HG03439 (cell line): ENCODE data around the gene SCPEP1.
A peak's percentile ranks its signal among the peaks of the same experiment; 100 is the strongest.

Source experiments
- ATAC-seq: cut with Tn5 transposase; IDR thresholded peaks from one replicate; pipeline ENCODE4 v1.9.1; 2021; ENCODE audit warnings: mild to moderate bottlenecking, moderate library complexity; ENCODE audit not compliant: unreplicated experiment

SCPEP1 gene

DNA sequence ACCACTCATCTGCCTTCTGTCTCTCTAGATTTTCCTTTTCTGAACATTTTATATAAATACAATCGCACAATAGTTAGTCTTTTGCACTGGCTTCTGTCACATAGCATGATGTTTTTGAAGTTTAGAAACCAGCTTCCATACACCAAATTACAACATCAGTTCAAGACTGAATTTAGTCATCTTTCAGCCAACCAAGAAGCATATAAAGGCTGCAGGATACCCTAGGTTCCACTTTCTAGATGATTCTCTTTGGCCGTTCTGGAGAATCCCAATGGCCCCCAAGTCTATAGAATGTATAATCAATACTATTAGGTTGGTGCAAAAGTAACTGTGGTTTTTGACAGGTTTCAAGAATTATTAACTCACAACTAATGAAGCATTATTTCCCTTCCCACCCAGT is 19.4 kb downstream of the SCPEP1 start:
- ATAC-seq = no peak

DNA sequence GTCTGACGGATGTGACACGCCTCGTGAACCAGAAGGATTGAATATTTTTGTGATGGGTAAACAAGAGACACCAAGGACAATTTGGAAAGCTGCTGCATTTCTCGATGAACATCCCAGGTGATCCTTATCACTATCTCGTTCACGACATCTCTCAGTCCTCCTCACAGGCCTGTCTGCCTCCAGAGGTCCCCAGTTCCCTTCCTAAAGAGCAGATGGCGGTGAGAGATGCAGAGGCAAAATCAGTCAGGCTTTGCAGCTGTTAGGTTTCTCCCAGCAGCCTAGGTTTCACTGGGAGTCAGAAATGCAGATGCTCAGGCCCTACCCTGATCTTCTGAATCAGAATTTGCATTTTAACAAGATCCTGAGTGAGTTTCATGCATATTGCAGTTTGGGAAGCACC is 23.6 kb downstream of the SCPEP1 start:
- ATAC-seq = no peak

DNA sequence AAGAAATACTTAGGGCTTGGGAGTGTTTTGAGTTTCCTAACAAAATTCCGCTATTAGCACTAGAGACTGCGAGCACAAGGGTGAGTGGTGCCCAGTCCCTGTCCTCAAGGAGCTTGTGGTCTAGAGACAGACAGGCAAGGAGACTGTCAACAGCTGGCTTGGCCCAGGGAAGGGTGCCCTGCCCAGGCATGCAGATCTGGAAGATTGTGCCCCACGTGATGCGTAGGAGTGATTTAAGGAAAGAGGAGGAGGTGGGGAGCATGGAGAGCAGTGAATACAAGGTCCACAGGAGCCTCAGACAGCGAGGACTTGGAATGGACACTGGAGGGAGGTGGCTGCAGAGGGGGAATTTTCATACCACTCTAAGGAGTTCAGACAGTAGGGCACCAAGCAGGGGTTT is 25.0 kb downstream of the SCPEP1 start:
- ATAC-seq = no peak

DNA sequence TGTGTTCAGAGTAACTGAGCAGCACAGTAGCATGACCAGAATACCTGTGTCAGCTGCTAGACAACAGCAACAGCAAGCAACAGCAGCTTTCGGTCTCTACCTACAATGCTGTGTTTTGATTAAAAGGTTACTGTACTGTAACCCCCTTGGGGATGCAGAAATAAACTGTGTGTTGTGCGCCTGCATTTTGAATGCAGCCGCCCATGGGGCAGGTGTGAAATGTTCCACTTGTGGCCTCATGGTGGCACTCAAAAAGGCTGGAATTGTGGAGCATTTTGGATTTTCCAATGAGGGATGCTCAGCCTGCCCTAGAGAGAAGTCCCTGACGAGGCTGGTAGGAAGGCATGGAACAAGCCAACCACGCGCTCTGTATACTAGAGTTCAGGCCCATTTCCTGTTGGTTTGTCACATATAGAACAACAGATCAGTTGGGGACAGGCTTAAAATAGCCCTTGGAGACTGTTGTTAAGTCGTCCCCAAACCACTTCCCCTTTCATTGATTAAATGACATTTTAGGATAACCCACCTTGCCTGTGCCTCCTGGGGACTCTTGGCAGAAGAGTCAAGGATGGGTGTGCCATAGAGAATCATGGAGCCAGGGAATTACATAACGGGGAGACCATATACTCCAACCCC is 27.1 kb downstream of the SCPEP1 start:
- ATAC-seq = peak; percentile 56

DNA sequence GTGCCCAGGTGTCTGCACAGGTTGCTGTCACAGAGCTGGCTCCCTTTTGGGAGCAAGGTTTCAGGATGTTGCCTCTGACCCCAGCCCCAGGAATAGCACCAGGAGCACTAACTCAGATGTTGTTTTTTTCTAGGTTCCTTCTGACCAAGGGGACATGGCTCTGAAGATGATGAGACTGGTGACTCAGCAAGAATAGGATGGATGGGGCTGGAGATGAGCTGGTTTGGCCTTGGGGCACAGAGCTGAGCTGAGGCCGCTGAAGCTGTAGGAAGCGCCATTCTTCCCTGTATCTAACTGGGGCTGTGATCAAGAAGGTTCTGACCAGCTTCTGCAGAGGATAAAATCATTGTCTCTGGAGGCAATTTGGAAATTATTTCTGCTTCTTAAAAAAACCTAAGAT is 28.1 kb downstream of the SCPEP1 start:
- ATAC-seq = no peak

DNA sequence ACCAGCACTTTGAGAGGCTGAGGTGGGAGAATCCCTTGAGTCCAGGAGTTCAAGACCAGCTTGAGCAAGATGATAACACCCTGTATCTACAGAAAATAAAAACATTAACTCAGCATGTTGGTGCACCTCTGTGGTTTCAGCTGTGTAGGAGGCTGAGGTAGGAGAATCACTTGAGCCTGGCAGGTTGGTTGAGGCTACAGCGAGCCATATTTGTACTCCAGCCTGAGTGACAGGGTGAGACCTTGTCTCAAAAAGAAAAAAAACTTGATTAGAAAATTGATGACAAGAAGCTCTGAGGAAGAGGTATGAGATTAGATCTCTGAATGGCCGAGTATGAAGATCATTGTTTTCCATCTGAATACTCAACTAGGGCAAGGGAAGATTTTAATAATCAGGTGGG is 31.0 kb downstream of the SCPEP1 start:
- ATAC-seq = no peak

DNA sequence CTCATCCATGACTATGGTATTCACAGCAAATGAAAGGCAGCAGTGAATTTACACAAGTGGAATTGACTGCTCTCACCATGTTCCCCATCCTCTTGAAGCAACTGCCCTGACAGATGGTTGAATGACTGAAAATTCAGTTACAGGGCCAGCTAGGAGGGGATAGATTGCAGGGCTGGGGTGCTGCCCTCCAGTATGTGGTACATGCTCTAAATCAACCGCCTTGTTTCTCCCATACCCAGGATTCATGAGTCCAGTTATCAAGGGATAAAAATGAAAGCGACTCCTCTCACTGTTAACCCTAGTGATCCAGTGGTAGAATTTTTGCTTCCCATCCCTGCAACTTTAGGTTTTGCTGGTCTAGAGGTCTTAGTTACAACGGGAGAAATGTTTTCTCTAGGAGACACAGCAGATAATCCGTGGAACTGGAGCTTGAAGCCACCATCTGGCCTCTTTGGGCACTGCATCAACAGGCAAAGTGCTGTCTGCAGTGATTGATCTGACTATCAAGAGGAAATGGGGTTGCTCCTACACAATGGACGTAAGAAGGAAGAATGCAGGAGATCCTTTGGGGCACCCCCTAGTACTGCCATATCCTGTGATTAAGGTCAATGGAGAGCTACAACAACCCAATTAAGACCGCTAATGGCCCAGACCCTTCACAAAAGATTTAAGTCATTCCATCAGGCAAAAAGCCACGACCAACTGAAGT is 32.0 kb downstream of the SCPEP1 start:
- ATAC-seq = no peak

DNA sequence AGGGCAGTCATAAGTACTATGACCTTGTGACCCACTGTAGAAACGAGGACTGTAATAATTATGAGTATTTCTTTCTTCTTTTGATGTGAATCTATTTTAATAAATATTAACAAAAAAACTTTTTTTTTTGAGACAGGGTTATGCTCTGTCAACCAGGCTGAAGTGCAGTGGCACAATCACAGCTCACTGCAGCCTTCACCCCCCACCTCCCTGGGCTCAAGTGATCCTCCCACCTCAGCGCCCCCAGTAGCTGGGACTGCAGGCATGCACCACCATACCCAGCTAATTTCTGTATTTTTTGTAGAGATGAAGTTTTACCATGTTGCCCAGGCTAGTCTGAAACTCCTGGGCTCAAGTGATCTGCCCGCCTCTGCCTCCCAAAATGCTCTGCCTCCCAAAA is 32.6 kb downstream of the SCPEP1 start:
- no peak for ATAC-seq

DNA sequence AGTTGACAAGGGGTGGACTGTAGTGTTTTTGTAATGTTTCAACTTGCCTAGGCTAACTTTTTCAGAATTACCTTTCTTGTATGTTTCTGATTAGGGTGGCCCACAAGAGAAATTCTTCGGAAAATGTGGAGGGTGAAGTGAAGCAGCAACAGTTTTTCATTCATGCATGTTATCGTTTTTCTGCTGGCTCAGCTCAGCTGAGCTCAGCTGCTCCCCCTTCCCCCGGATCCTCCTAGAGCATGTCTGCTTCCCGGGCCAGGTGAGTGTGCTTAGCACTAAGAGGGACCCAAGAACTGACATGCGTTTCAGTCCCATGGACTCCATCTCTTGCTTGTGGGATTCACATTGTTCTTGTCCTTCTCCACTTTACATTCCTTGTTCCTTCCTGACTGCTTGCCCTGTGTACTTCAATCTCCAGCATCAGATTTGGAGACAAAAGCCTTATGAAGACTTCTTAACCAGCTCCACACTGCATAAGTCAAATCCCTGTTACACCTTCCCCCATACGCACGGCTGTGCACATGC is 33.6 kb downstream of the SCPEP1 start:
- ATAC-seq = no peak

DNA sequence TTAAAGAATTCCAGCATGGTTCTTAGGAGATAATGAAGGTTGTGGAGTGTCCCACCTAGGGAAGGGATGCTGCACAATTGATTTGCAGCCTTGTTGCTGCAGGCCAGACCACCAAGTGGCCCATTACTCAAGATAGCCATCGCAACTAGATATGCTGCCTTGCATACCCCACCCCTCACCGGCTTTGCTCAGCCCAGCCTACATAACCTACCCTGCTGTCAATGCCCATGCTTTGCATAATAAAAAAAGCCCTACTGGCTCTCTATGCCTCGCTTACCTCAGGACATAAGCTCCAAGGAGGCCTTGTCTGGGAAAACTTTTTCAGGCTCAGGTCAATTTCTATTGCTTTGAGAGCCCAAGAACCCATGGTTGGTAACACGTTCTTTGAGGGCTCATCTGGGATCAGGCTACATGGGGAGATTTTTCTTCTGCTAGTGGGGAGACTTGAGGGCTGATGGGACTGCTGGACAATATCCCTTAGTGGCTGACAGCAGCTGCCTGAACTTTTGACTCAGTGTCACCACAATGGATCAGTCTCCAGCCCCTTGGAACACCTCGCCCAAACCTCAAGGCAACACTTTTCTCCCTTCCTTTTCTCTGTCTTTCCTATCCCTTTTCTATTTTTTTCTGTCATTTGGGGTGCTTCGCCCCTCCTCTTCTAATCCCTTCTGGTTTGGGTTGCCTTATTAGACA is 38.3 kb downstream of the SCPEP1 start:
- no peak for ATAC-seq

DNA sequence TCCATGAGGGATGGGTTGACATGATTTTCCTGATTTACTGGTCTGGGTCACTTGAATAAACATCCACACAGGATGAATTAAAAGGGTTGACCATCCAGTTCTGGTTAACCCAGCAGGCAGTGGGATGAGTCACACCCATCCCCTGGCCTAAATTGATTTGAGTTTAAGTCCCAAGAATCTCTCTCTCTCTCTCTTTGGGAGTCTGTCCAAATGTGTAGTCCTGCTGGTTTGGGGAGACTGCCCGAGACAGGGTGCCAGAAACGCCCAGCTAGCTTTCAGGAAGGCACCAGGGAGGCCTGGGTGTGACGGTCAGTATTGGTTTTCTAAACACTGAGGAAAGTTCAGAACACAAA is 38.8 kb downstream of the SCPEP1 start:
- ATAC-seq = no peak

DNA sequence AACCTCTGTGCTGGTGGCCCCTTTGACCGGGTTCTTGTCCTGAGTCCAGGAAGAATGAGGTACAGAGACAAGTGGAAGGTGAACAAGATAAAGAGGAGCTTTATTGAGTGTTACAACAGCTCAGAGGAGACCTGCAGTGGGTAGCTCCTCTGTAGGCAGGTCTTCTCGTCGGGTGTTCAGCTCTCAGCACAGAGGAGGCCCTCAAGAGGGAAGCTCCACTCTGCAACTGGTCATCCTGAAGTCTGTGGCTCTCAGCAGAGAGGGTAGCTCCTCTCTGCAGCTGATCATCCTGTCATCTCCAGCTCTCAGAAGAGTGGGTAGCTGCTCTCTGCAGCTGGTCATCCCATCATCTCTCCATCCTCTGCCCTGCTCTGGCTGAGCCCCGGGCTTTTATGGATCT is 39.7 kb downstream of the SCPEP1 start:
- no peak for ATAC-seq

DNA sequence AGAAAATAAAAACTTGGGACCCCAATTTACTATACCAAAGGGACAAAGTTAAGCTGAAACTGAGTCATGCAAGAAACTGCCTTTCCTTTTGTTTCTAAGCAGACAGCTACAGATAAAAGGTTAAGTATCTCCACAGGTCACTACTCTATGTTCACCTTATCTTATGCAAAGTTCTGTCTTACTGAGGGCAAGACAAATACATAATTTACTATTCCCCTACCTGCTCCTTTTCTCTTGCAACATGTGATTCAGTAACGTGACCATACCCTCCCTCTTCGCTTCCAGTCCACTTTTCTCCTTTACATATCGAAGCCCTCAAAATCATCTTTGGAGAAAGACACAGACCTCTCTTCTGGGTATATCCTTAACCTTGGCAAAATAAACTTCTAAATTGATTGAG is 42.3 kb downstream of the SCPEP1 start:
- no peak for ATAC-seq

DNA sequence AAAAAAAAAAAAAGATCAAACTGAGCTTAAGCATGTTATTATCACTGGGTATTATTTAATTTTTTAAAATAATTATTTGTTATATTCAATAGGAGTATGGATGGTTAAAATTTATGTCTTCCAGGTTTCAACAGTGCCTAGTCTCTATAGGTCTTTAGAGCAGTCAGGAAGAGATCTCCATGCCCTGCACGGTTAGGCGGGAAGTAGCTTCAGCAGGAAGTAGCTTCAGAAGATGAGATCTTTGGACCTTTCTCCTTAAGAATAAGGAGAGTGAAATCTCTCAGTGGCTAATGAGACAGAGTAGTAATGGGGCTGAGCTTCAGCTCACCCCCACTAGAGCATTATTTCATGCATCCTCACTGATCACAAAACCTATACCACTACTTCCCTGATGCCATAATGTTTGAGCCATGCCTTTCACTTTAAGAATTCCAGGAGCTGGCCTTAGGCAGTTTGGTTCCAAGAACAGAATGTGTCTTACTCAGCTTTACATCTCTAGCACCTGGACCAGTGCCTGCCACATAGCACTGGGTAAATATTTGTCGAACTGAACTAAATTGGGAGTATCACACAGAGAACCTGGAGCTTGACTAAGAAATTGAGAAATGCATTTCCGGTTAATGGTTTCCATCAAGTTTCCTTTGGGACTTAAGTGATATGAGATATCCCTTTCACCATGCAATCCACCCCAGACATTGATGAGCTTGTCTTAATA is 43.5 kb downstream of the SCPEP1 start:
- no peak for ATAC-seq

DNA sequence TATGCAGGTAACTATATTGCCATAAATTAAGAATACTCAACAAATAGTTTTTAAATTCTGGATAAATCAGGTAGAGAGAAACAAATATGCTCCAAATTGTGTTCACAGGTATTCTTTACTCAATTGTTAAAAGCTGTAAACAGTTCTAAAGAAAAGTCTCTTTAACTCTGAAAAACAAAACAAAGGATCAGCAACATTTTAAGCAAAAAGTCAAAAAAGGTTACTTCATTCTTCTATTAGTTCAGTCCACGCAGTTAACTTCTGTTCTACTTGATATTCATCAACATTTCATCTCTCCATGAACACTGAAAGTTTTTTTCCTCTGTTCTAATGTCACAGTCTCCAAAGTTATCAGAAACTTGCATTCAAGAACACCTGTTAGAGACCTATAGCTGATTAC is 47.9 kb downstream of the SCPEP1 start:
- no peak for ATAC-seq

DNA sequence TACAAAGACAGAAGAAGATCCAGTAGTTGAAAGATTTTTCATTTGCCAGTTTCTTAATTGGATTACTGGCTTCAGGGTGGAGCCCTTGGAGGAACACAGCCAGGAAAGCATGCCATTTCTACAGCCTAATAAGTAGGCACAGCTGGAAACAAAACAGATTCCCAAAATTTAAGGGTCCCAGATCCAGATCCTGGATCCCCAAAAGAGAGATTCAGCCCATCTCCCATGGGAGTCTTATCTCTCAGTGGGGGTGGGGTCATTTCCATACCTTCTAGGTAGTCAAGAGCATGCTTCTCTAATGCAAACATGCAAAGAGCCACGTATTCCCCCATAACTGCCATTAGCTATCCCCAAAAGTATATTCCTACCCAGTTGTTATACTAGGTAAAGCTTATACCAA is 49.9 kb downstream of the SCPEP1 start:
- ATAC-seq = no peak

DNA sequence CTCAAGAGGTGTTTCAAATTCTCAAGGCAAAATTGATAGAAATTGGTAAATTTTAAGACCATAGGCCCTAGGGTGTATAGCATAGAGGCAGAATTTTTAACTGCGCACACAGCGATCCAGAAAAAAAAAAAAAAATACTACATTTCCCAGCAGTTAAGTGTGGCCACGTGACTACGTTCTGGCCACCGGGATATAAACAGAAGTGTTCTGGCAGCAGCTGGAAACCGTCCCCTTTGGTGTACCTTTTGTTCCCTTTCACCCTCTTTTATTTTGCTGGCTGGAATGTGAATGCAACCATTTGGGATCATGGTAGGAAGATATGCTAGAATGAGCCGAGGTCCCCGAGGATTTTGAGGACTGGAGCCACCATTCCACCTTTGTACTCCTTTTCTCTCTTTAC is 54.4 kb downstream of the SCPEP1 start:
- ATAC-seq = no peak

DNA sequence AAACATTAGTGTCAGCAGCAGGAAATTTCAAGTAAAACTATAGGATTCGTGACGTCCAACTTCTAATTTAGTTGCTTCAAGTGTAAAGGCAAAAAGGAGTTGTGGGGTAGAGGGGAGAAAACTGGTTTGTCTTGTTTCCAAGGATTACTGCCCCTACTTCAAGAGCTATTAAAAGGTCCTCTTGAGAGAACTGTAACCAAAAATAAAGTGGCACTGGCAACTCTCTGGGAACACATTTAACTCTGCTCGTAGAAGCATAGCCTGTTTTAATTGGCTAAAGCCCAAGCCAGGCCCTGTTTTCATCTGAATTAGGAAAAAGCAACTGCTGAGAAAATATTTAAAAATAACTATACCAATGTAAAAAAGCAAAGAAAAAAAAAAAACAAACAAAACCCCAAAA is 55.4 kb downstream of the SCPEP1 start:
- ATAC-seq = no peak

DNA sequence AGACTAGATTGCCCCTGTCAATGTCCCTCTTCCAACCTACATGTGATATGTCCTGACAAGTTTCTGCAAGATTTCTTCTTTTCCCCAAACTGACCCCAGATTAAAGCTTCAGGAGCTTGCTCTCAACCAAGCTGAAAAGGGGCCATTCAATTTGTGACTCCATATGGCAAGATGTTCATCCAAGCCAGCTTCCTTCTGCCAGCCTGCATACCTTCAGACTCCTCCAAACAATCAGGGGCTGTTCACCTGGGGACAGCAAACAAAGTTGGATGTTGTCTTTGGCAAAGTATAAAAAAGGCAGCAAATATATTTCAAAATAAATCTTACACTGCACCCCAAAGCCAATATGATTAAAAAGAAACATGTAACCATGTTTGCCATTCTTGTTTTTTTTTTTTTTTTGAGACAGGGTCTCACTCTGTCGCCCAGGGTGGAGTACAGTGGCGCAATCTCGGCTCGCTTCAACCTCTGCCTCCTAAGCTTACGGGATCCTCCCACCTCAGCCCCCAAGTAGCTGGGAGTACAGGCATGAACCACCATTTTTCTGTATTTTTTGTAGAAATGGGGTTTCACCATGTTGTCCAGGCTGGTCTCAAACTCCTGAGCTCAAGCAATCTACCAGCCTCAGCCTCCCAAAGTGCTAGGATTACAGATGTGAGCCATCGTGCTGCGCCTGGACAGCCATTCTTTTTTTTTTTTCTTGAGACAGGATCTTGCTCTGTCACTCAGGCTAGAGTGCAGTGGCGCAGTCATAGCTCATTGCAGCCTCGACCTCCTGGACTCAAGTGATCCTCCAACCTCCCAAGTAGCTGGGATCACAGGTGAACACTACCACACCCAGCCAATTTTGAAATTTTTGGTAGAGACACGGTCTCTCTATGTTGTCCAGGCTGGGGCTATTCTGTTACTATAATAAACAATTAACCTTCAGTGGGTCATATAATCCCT is 57.1 kb downstream of the SCPEP1 start:
- ATAC-seq = no peak

DNA sequence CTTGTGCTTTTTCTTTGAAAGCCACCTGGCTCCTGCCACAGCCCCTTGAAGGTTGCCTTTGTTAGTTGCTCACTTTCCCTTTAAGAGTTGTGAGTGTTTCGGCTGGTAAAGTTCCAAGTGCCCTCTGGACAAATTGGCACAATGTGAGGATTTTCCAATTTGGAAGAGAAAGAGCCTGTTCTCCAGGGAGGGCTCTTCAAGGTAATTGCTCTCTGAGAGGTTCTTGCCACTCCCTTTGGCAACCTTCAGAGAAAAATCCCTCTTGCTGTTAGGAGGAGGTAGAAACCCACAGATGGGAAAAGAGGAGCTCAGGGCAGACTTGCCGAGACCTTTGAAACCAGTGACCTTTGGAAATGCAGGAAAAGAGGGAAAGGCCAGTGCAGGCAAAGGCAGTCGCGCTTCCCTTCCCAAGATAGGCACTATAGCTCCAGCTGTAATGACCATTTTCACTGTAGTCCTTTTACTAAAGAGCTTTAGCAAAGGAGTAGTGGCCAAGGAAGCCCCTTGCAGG is 58.1 kb downstream of the SCPEP1 start:
- no peak for ATAC-seq
